ENCODE results near the gene HYAL1. TPM values are rescaled to one million over a fixed set of nuclear protein-coding genes. Genes with fewer than 3 reads are reported as not detected.

Gene HYAL1
- total RNA-seq, 1 donor: not detected

GRCh38 chr3:50260027-50260941 lies 43.1 kb downstream of the HYAL1 start:
- no peaks in the 10 kb centered on the region for H3K9me3 ChIP-seq (ENCODE audit: low read depth, low read length)
- H3K27me3 ChIP-seq (ENCODE audit: insufficient read depth, low read length): no peaks in the 10 kb centered on the region
- peaks cover 21% of the 10 kb centered on the region for H3K4me1 ChIP-seq (ENCODE audit: insufficient read depth, low read length)
- peak overlapping the region; percentile 4 for H3K4me3 ChIP-seq (ENCODE audit: low read length)

GRCh38 chr3:50259432-50260026 lies 43.8 kb downstream of the HYAL1 start:
- Histone ChIP-seq H3K9me3 (ENCODE audit: low read depth, low read length) (no peaks in the 10 kb centered on the region), H3K4me1 (ENCODE audit: insufficient read depth, low read length) (peaks cover 29% of the 10 kb centered on the region), H3K27me3 (ENCODE audit: insufficient read depth, low read length) (no peaks in the 10 kb centered on the region), H3K4me3 (ENCODE audit: low read length) (no peak overlapping the region)

- H3K4me1 ChIP-seq (ENCODE audit: insufficient read depth, low read length): peaks cover 34% of the 10 kb centered on the region
- H3K4me3 ChIP-seq (ENCODE audit: low read length): no peak overlapping the region
- no peaks in the 10 kb centered on the region for H3K9me3 ChIP-seq (ENCODE audit: low read depth, low read length)
- no peaks in the 10 kb centered on the region for H3K27me3 ChIP-seq (ENCODE audit: insufficient read depth, low read length)
Measured at GRCh38 chr3:50258979-50259378, 44.4 kb downstream of the HYAL1 start.

- Histone ChIP-seq H3K27me3 (ENCODE audit: insufficient read depth, low read length) (no peaks in the 10 kb centered on the region), H3K4me3 (ENCODE audit: low read length) (no peak overlapping the region), H3K9me3 (ENCODE audit: low read depth, low read length) (no peaks in the 10 kb centered on the region), H3K4me1 (ENCODE audit: insufficient read depth, low read length) (peaks cover 42% of the 10 kb centered on the region)
Measured at GRCh38 chr3:50258029-50258680, 45.2 kb downstream of the HYAL1 start.

GRCh38 chr3:50256978-50257890 lies 46.1 kb downstream of the HYAL1 start:
- H3K4me3 ChIP-seq (ENCODE audit: low read length): no peak overlapping the region
- no peaks in the 10 kb centered on the region for H3K27me3 ChIP-seq (ENCODE audit: insufficient read depth, low read length)
- no peaks in the 10 kb centered on the region for H3K9me3 ChIP-seq (ENCODE audit: low read depth, low read length)
- peaks cover 52% of the 10 kb centered on the region for H3K4me1 ChIP-seq (ENCODE audit: insufficient read depth, low read length)

DNA sequence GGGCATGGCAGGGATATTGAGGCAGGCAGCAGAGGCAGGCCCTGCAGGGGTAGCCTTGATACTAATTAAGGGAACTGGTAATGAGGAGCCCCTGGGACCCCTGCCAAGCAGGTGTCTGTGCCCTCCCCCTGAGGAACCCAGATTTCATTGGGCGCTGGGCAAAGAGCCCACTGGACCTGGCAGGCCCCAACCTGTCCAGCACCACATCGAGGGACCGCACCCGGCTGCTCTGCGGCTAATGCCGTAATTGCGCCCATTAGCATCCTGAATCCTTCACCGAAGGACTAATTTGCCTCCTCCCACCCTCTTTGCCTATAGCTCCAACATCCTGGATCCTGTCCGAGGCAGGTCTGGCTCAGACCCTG lies 48.1 kb downstream of the HYAL1 start:
- no peak overlapping the region for H3K4me3 ChIP-seq (ENCODE audit: low read length)
- peaks cover 63% of the 10 kb centered on the region for H3K4me1 ChIP-seq (ENCODE audit: insufficient read depth, low read length)
- H3K27me3 ChIP-seq (ENCODE audit: insufficient read depth, low read length): no peaks in the 10 kb centered on the region
- H3K9me3 ChIP-seq (ENCODE audit: low read depth, low read length): no peaks in the 10 kb centered on the region

- no peak overlapping the region for H3K4me3 ChIP-seq (ENCODE audit: low read length)
- no peaks in the 10 kb centered on the region for H3K9me3 ChIP-seq (ENCODE audit: low read depth, low read length)
- H3K27me3 ChIP-seq (ENCODE audit: insufficient read depth, low read length): no peaks in the 10 kb centered on the region
- peaks cover 65% of the 10 kb centered on the region for H3K4me1 ChIP-seq (ENCODE audit: insufficient read depth, low read length)
Measured at GRCh38 chr3:50254577-50255250, 48.7 kb downstream of the HYAL1 start.

- Histone ChIP-seq H3K27me3 (ENCODE audit: insufficient read depth, low read length) (no peaks in the 10 kb centered on the region), H3K4me1 (ENCODE audit: insufficient read depth, low read length) (peaks cover 91% of the 10 kb centered on the region), H3K9me3 (ENCODE audit: low read depth, low read length) (no peaks in the 10 kb centered on the region), H3K4me3 (ENCODE audit: low read length) (no peak overlapping the region)
Measured at GRCh38 chr3:50251220-50251619, 52.2 kb downstream of the HYAL1 start.

DNA sequence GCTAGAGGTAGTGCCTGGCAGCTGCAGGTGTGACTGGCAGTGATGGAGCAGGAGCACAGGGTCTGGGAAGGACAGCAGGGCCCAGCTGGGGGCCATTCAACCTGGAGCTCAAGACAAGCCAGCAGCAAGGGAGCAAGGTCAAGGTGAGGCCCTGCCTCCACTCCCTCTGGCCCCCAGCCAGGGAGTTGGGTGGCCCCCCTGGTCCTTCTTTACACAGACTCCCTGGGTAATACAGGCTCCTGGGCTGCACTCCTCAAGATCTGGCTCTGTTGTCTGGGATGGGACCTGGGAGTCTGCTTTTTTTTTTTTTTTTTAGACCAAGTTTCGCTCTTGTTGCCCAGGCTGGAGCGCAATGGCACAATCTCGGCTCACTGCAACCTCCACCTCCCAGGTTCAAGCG lies 52.9 kb downstream of the HYAL1 start:
- H3K9me3 ChIP-seq (ENCODE audit: low read depth, low read length): no peaks in the 10 kb centered on the region
- H3K4me1 ChIP-seq (ENCODE audit: insufficient read depth, low read length): peaks cover 98% of the 10 kb centered on the region
- no peak overlapping the region for H3K4me3 ChIP-seq (ENCODE audit: low read length)
- H3K27me3 ChIP-seq (ENCODE audit: insufficient read depth, low read length): no peaks in the 10 kb centered on the region

Other genes with a start within 250 kb of the HYAL1 start
- 375 TPM for gene RBM5, start 214.7 kb downstream of the HYAL1 start, total RNA-seq
- gene SEMA3F, start 148.2 kb downstream of the HYAL1 start, total RNA-seq: 0.42 TPM
- not detected for gene GNAT1, start 112.0 kb downstream of the HYAL1 start, total RNA-seq
- not detected for gene SLC38A3, start 98.3 kb downstream of the HYAL1 start, total RNA-seq
- 243 TPM for gene GNAI2, start 67.4 kb downstream of the HYAL1 start, total RNA-seq
- 0.42 TPM for gene SEMA3B, start 34.4 kb downstream of the HYAL1 start, total RNA-seq
- gene LSMEM2, start 24.5 kb downstream of the HYAL1 start, total RNA-seq: not detected
- gene IFRD2, start 11.1 kb downstream of the HYAL1 start, total RNA-seq: 19.0 TPM
- 2.0 TPM for gene HYAL3, start 4.2 kb downstream of the HYAL1 start, total RNA-seq
- gene NAA80, start 4.2 kb downstream of the HYAL1 start, total RNA-seq: 11.2 TPM
- 4.2 TPM for gene HYAL2, start 19.2 kb upstream of the HYAL1 start, total RNA-seq
- 15.3 TPM for gene TUSC2, start 24.6 kb upstream of the HYAL1 start, total RNA-seq
- gene RASSF1, start 37.3 kb upstream of the HYAL1 start, total RNA-seq: 44.8 TPM
- 0.10 TPM for gene ZMYND10, start 42.2 kb upstream of the HYAL1 start, total RNA-seq
- 11.1 TPM for gene NPRL2, start 47.2 kb upstream of the HYAL1 start, total RNA-seq
- gene CYB561D2, start 47.3 kb upstream of the HYAL1 start, total RNA-seq: 10.8 TPM
- 20.3 TPM for gene TMEM115, start 55.9 kb upstream of the HYAL1 start, total RNA-seq
- 1.5 TPM for gene CACNA2D2, start 200.1 kb upstream of the HYAL1 start, total RNA-seq

Measured in mononuclear cell (primary cell).